WTC11 (cell line): ENCODE results near the gene SLC1A3. TPM values are rescaled to one million over a fixed set of nuclear protein-coding genes. Genes with fewer than 3 reads are reported as not detected.

Experiments
- ATAC-seq: fragments of 200-7000 bp; cut with Tn5 transposase; 2 replicates; pipeline ENCODE4 v1.10.0; 2021; ENCODE audit warnings: mild to moderate bottlenecking, moderate library complexity
- CTCF ChIA-PET: fragments of 300-600 bp; sonication (Branson Sonifier 250); formaldehyde crosslinking; loops from one replicate; lab custom pipeline; 2021; ENCODE audit warnings: antibody characterized with exemption; lab: Charles Lee
- POLR2A ChIA-PET: fragments of 350-600 bp; sonication (Branson Sonifier 250); formaldehyde crosslinking; loops from one replicate; lab custom pipeline; 2021; ENCODE audit warnings: antibody characterized with exemption; lab: Charles Lee
- DNase-seq: peaks from one replicate; pipeline ENCODE4 v3.0.0; 2021; ENCODE audit warnings: low spot score
- H3K27ac Mint-ChIP-seq: 2 replicates; pipeline ENCODE4 v1.8.0; 2021; ENCODE audit warnings: mixed read lengths
- H3K27me3 Mint-ChIP-seq: 2 replicates; pipeline ENCODE4 v1.8.0; 2021; ENCODE audit warnings: low read depth, mild to moderate bottlenecking, moderate library complexity, mixed read lengths
- H3K36me3 Mint-ChIP-seq: 2 replicates; pipeline ENCODE4 v1.8.0; 2021; ENCODE audit warnings: mixed read lengths
- H3K4me1 Mint-ChIP-seq: 2 replicates; pipeline ENCODE4 v1.8.0; 2022; ENCODE audit warnings: mixed read lengths
- H3K4me3 Mint-ChIP-seq: 2 replicates; pipeline ENCODE4 v1.8.0; 2021; ENCODE audit warnings: mild to moderate bottlenecking, moderate library complexity, mixed read lengths
- H3K9me3 Mint-ChIP-seq: 2 replicates; pipeline ENCODE4 v1.8.0; 2021; ENCODE audit warnings: mixed read lengths
- AR ChIP-seq: fragments of 250-450 bp; sonication (Bioruptor Pico); IDR thresholded peaks from 2 replicates; pipeline ENCODE4 v1.9.0; 2021; ENCODE audit warnings: mild to moderate bottlenecking
- ARID4B ChIP-seq: sonication (generic); formaldehyde crosslinking; IDR thresholded peaks from 2 replicates; pipeline ENCODE4 v1.8.0; 2023; ENCODE audit warnings: missing genetic modification reagents, mild to moderate bottlenecking, borderline replicate concordance
- ATF1 ChIP-seq: sonication (generic); formaldehyde crosslinking; IDR thresholded peaks from 2 replicates; pipeline ENCODE4 v1.8.1; 2023; ENCODE audit warnings: mild to moderate bottlenecking, moderate library complexity, missing genetic modification reagents
- ATF6 ChIP-seq: sonication (generic); formaldehyde crosslinking; IDR thresholded peaks from 2 replicates; pipeline ENCODE4 v1.8.1; 2023; ENCODE audit warnings: mild to moderate bottlenecking, missing genetic modification reagents
- CREB1 ChIP-seq: sonication (generic); formaldehyde crosslinking; IDR thresholded peaks from 2 replicates; pipeline ENCODE4 v1.8.0; 2023; ENCODE audit warnings: mild to moderate bottlenecking, missing genetic modification reagents
- CREM ChIP-seq: sonication (generic); formaldehyde crosslinking; IDR thresholded peaks from 2 replicates; pipeline ENCODE4 v1.8.1; 2022; ENCODE audit warnings: mild to moderate bottlenecking, missing genetic modification reagents, moderate library complexity
- ELF4 ChIP-seq: sonication (generic); formaldehyde crosslinking; IDR thresholded peaks from 2 replicates; pipeline ENCODE4 v1.8.1; 2022; ENCODE audit warnings: low read depth, mild to moderate bottlenecking, moderate library complexity, missing genetic modification reagents
- ESRRA ChIP-seq: sonication (generic); formaldehyde crosslinking; IDR thresholded peaks from 2 replicates; pipeline ENCODE4 v1.8.1; 2022; ENCODE audit warnings: mild to moderate bottlenecking, missing genetic modification reagents, borderline replicate concordance
- GABPB1 ChIP-seq: sonication (generic); formaldehyde crosslinking; IDR thresholded peaks from 2 replicates; pipeline ENCODE4 v1.8.1; 2023; ENCODE audit warnings: mild to moderate bottlenecking, missing genetic modification reagents
- GRHL2 ChIP-seq: fragments of 250-450 bp; sonication (Bioruptor Pico); IDR thresholded peaks from 2 replicates; pipeline ENCODE4 v1.8.0; 2022; ENCODE audit warnings: mild to moderate bottlenecking, moderate library complexity; ENCODE audit not compliant: insufficient replicate concordance, severe bottlenecking
- KAT7 ChIP-seq: sonication (generic); formaldehyde crosslinking; IDR thresholded peaks from 2 replicates; pipeline ENCODE4 v1.8.1; 2023; ENCODE audit warnings: missing genetic modification reagents, mild to moderate bottlenecking, borderline replicate concordance
- MXD4 ChIP-seq: fragments of 250-450 bp; sonication (Bioruptor Pico); IDR thresholded peaks from 2 replicates; pipeline ENCODE4 v1.8.0; 2021; ENCODE audit warnings: mild to moderate bottlenecking, moderate library complexity, borderline replicate concordance
- NFATC4 ChIP-seq: fragments of 250-450 bp; sonication (Bioruptor Pico); IDR thresholded peaks from 2 replicates; pipeline ENCODE4 v1.9.0; 2021; ENCODE audit warnings: mild to moderate bottlenecking
- PRRX2 ChIP-seq: fragments of 250-450 bp; sonication (Bioruptor Pico); IDR thresholded peaks from 2 replicates; pipeline ENCODE4 v1.8.0; 2021; ENCODE audit warnings: mild to moderate bottlenecking
- SMAD4 ChIP-seq: sonication (generic); formaldehyde crosslinking; IDR thresholded peaks from 2 replicates; pipeline ENCODE4 v1.8.0; 2022; ENCODE audit warnings: mild to moderate bottlenecking, missing genetic modification reagents
- TCF7 ChIP-seq: sonication (generic); formaldehyde crosslinking; IDR thresholded peaks from 2 replicates; pipeline ENCODE4 v1.8.0; 2022; ENCODE audit warnings: mild to moderate bottlenecking, low read depth, missing genetic modification reagents, moderate library complexity
- TEAD4 ChIP-seq: sonication (generic); formaldehyde crosslinking; IDR thresholded peaks from 2 replicates; pipeline ENCODE4 v1.8.0; 2022; ENCODE audit warnings: mild to moderate bottlenecking, missing genetic modification reagents
- ZBTB21 ChIP-seq: sonication (generic); formaldehyde crosslinking; IDR thresholded peaks from 2 replicates; pipeline ENCODE4 v1.8.1; 2023; ENCODE audit warnings: mild to moderate bottlenecking, missing genetic modification reagents, borderline replicate concordance
- ZMAT4 ChIP-seq: fragments of 250-450 bp; sonication (Bioruptor Pico); IDR thresholded peaks from 2 replicates; pipeline ENCODE4 v1.9.0; 2021; ENCODE audit warnings: mild to moderate bottlenecking
- ZNF121 ChIP-seq: sonication (generic); formaldehyde crosslinking; IDR thresholded peaks from 2 replicates; pipeline ENCODE4 v1.8.0; 2023; ENCODE audit warnings: missing genetic modification reagents
- total RNA-seq: library from RNA; stranded (reverse); gene quantifications from 3 replicates; pipeline ENCODE4 v1.2.3, GENCODE V29; 2021
- TF ChIP-seq, protein P1 (sequence below): sonication (generic); formaldehyde crosslinking; IDR thresholded peaks from 2 replicates; pipeline ENCODE4 v1.8.1; 2022; ENCODE audit warnings: low read depth, mild to moderate bottlenecking, moderate library complexity, missing genetic modification reagents, borderline replicate concordance
- TF ChIP-seq, protein P2 (sequence below): sonication (generic); formaldehyde crosslinking; IDR thresholded peaks from 2 replicates; pipeline ENCODE4 v1.8.1; 2023; ENCODE audit warnings: mild to moderate bottlenecking, missing genetic modification reagents
- TF ChIP-seq, protein P3 (sequence below): sonication (generic); formaldehyde crosslinking; IDR thresholded peaks from 2 replicates; pipeline ENCODE4 v1.8.1; 2022; ENCODE audit warnings: mild to moderate bottlenecking, missing genetic modification reagents, moderate library complexity, borderline replicate concordance

SLC1A3 gene
- total RNA-seq, 1 experiment from 2014 or later = 77.9 TPM

GRCh38 chr5:36590513-36591286 lies 15.7 kb upstream of the SLC1A3 start (continued):
- TF ChIP-seq, protein P1, sequence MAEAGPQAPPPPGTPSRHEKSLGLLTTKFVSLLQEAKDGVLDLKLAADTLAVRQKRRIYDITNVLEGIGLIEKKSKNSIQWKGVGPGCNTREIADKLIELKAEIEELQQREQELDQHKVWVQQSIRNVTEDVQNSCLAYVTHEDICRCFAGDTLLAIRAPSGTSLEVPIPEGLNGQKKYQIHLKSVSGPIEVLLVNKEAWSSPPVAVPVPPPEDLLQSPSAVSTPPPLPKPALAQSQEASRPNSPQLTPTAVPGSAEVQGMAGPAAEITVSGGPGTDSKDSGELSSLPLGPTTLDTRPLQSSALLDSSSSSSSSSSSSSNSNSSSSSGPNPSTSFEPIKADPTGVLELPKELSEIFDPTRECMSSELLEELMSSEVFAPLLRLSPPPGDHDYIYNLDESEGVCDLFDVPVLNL = no peak
- no peak for TF ChIP-seq ZNF121 (CRISPR knock-in tag)
- no peak for TF ChIP-seq NFATC4 (CRISPR knock-in tag)
- no peak for TF ChIP-seq GABPB1 (CRISPR knock-in tag)
- no peak for TF ChIP-seq PRRX2 (CRISPR knock-in tag)
- TF ChIP-seq ATF1 (CRISPR knock-in tag) = no peak
- TF ChIP-seq ZMAT4 = no peak
- no peak for TF ChIP-seq GRHL2 (CRISPR knock-in tag)
- no peak for TF ChIP-seq CREM (CRISPR knock-in tag)
- TF ChIP-seq KAT7 (CRISPR knock-in tag) = no peak

DNA sequence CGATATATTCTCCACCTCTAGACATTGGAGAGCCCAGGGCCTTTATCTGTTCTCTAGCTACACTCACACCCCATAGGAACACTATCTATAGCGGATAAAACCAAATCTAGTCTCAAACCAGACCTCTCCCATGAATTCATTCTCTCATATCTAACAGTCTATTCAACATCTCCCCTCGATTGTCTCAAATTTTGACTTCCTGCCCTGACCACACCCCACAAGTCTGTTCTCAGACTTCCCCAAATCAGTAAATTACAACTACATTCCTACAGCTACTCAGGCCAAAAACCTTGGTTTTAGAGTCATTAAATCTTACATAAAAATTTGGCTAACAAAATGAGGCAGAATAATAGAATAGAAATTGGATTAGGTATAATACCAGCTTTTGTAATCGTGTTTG lies 12.5 kb upstream of the SLC1A3 start:
- DNase-seq (no peak), ATAC-seq (no peak)
- POLR2A ChIA-PET = no interaction called here
- CTCF ChIA-PET = interaction anchor here (1.0 to 1.4 kb wide), 2 partner anchors 97 to 102 kb away, joined by 4 to 8 read pairs; no protein-coding TSS in a partner anchor
- H3K27ac Mint-ChIP-seq = no peak overlapping the region
- H3K9me3 Mint-ChIP-seq = 0 out of 2 replicates have a peak, but pooled peaks cover 5% of the 10 kb centered on the region
- no peak for TF ChIP-seq ARID4B (CRISPR knock-in tag)
- TF ChIP-seq GABPB1 (CRISPR knock-in tag) = no peak
- no peak for TF ChIP-seq ZBTB21
- no peak for TF ChIP-seq CREB1
- TF ChIP-seq, protein P2, sequence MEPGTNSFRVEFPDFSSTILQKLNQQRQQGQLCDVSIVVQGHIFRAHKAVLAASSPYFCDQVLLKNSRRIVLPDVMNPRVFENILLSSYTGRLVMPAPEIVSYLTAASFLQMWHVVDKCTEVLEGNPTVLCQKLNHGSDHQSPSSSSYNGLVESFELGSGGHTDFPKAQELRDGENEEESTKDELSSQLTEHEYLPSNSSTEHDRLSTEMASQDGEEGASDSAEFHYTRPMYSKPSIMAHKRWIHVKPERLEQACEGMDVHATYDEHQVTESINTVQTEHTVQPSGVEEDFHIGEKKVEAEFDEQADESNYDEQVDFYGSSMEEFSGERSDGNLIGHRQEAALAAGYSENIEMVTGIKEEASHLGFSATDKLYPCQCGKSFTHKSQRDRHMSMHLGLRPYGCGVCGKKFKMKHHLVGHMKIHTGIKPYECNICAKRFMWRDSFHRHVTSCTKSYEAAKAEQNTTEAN (CRISPR knock-in tag) = no peak
- TF ChIP-seq, protein P3, sequence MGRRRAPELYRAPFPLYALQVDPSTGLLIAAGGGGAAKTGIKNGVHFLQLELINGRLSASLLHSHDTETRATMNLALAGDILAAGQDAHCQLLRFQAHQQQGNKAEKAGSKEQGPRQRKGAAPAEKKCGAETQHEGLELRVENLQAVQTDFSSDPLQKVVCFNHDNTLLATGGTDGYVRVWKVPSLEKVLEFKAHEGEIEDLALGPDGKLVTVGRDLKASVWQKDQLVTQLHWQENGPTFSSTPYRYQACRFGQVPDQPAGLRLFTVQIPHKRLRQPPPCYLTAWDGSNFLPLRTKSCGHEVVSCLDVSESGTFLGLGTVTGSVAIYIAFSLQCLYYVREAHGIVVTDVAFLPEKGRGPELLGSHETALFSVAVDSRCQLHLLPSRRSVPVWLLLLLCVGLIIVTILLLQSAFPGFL (CRISPR knock-in tag) = no peak
- no peak for TF ChIP-seq ELF4 (CRISPR knock-in tag)
- no peak for TF ChIP-seq SMAD4 (CRISPR knock-in tag)
- no peak for TF ChIP-seq AR (CRISPR knock-in tag)
- TF ChIP-seq MXD4 (CRISPR knock-in tag) = no peak
- no peak for TF ChIP-seq KAT7 (CRISPR knock-in tag)
- no peak for TF ChIP-seq TCF7
- TF ChIP-seq ATF6 (CRISPR knock-in tag) = no peak
- no peak for TF ChIP-seq TEAD4
- no peak for TF ChIP-seq ESRRA
- peaks cover 58% of the 10 kb centered on the region for H3K4me1 Mint-ChIP-seq
- H3K36me3 Mint-ChIP-seq = no peaks in the 10 kb centered on the region
- H3K27me3 Mint-ChIP-seq = no peaks in the 10 kb centered on the region
- H3K4me3 Mint-ChIP-seq = no peak overlapping the region
